Panc1 (cell line): ENCODE measurements around the gene KIF4B. TPM values are rescaled to one million over a fixed set of nuclear protein-coding genes. Genes with fewer than 3 reads are reported as not detected.

Source experiments
- ATAC-seq: fragments of 200-7000 bp; cut with Tn5 transposase; 2 replicates; pipeline ENCODE4 v1.9.1; 2020; ENCODE audit warnings: mild to moderate bottlenecking, moderate library complexity
- BruUV-seq: library from RNA; stranded (reverse); fragments of 400-500 nt; replicated peaks from 2 replicates; lab custom pipeline; 2021; lab: Mats Ljungman, UMichigan
- CTCF ChIA-PET: fragments of 300-600 bp; sonication (Branson Sonifier 250); formaldehyde crosslinking; loops from one replicate; lab custom pipeline; 2022; ENCODE audit warnings: antibody characterized with exemption; lab: Charles Lee
- POLR2A ChIA-PET: fragments of 300-600 bp; sonication (Branson Sonifier 250); formaldehyde crosslinking; loops from one replicate; lab custom pipeline; 2022; ENCODE audit warnings: antibody characterized with exemption; lab: Charles Lee
- DNase-seq: peaks from one replicate; pipeline ENCODE4 v3.0.0-alpha.2; 2010; ENCODE audit warnings: low read depth, low spot score
- H3K27ac ChIP-seq: 2 replicates; pipeline ENCODE4 v1.5.1; 2011; ENCODE audit warnings: mild to moderate bottlenecking, low read length, inconsistent platforms
- H3K27me3 ChIP-seq: fragments of 200-500 bp; sonication (Bioruptor generic); 2 replicates; pipeline ENCODE4 v1.6.0; 2014; ENCODE audit warnings: low read length, inconsistent platforms; ENCODE audit not compliant: control insufficient read depth, insufficient read depth
- H3K36me3 ChIP-seq: fragments of 200-500 bp; sonication (Bioruptor generic); 2 replicates; pipeline ENCODE4 v1.5.1; 2014; ENCODE audit warnings: inconsistent platforms, mild to moderate bottlenecking, low read length, moderate library complexity; ENCODE audit not compliant: control insufficient read depth, insufficient read depth
- H3K4me1 ChIP-seq: 2 replicates; pipeline ENCODE4 v1.5.1; 2011; ENCODE audit warnings: inconsistent platforms, mild to moderate bottlenecking, low read length, moderate library complexity; ENCODE audit not compliant: control insufficient read depth, insufficient read depth
- H3K4me3 ChIP-seq, 2 experiments: 2 replicates each; pipeline ENCODE4 v1.5.1; 2011 to 2012; ENCODE audit warnings: low read depth in 2 of 2, low read length in 2 of 2, mild to moderate bottlenecking in 2 of 2, inconsistent platforms in 1 of 2, moderate library complexity in 1 of 2
- H3K9me3 ChIP-seq: fragments of 200-500 bp; sonication (Bioruptor generic); 2 replicates; pipeline ENCODE4 v1.5.1; 2014; ENCODE audit warnings: low read depth, mild to moderate bottlenecking, inconsistent platforms, low read length, moderate library complexity; ENCODE audit not compliant: control insufficient read depth, insufficient read depth
- POLR2AphosphoS5 ChIP-seq: IDR thresholded peaks from 2 replicates; pipeline ENCODE4 v1.6.1; 2012; ENCODE audit warnings: mild to moderate bottlenecking, low read depth, low read length, moderate library complexity
- SIN3A ChIP-seq: IDR thresholded peaks from 2 replicates; pipeline ENCODE4 v1.6.1; 2012; ENCODE audit warnings: low read depth, mild to moderate bottlenecking, low read length, moderate library complexity, borderline replicate concordance; ENCODE audit not compliant: insufficient read depth
- TCF7L2 ChIP-seq: IDR thresholded peaks from 2 replicates; pipeline ENCODE4 v1.6.1; 2011; ENCODE audit warnings: mild to moderate bottlenecking, low read depth, low read length, inconsistent platforms
- in situ Hi-C: cut with HindIII; loops from 2 replicates; pipeline ENCODE4 v1.10.0; 2016; ENCODE audit warnings: low sequenced_read_pairs, low pct_unique_long_range_greater_than_20kb
- intact Hi-C: fragments of 100-400 bp; cut with micrococcal nuclease; formaldehyde crosslinking; loops from one replicate; pipeline ENCODE4 v1.10.0; 2022; ENCODE audit not compliant: unreplicated experiment
- total RNA-seq: library from RNA; stranded (reverse); gene quantifications from one replicate; pipeline ENCODE4 v1.2.1, GENCODE V29; 2021; ENCODE audit not compliant: unreplicated experiment
- TF ChIP-seq, protein P1 (sequence below), 2 experiments: IDR thresholded peaks; 2 replicates each; pipeline ENCODE4 v1.6.1; 2011 to 2012; ENCODE audit warnings: low read depth in 2 of 2, control low read depth in 1 of 2, low read length in 1 of 2, mild to moderate bottlenecking in 1 of 2, moderate library complexity in 1 of 2; ENCODE audit not compliant: insufficient read depth in 1 of 2
- TF ChIP-seq, protein P2 (sequence below): fragments of 450-650 bp; IDR thresholded peaks from 2 replicates; pipeline ENCODE4 v1.5.1; 2017; ENCODE audit warnings: mild to moderate bottlenecking

The KIF4B gene
- total RNA-seq, 1 experiment from 2014 or later, result 0.10 TPM

GRCh38 chr5:155010881-155011280 is 2.7 kb upstream of the KIF4B start:
- BruUV-seq, result no TSS peak
- Histone ChIP-seq H3K27ac (no peak overlapping the region), H3K36me3 (no peaks in the 10 kb centered on the region), H3K9me3 (no peaks in the 10 kb centered on the region), H3K27me3 (peaks cover 4% of the 10 kb centered on the region; the same call in 1 of the 2 replicates), H3K4me1 (no peaks in the 10 kb centered on the region), H3K4me3 (no peak overlapping the region)
- no peak for TF ChIP-seq SIN3A
- TF ChIP-seq, protein P1, sequence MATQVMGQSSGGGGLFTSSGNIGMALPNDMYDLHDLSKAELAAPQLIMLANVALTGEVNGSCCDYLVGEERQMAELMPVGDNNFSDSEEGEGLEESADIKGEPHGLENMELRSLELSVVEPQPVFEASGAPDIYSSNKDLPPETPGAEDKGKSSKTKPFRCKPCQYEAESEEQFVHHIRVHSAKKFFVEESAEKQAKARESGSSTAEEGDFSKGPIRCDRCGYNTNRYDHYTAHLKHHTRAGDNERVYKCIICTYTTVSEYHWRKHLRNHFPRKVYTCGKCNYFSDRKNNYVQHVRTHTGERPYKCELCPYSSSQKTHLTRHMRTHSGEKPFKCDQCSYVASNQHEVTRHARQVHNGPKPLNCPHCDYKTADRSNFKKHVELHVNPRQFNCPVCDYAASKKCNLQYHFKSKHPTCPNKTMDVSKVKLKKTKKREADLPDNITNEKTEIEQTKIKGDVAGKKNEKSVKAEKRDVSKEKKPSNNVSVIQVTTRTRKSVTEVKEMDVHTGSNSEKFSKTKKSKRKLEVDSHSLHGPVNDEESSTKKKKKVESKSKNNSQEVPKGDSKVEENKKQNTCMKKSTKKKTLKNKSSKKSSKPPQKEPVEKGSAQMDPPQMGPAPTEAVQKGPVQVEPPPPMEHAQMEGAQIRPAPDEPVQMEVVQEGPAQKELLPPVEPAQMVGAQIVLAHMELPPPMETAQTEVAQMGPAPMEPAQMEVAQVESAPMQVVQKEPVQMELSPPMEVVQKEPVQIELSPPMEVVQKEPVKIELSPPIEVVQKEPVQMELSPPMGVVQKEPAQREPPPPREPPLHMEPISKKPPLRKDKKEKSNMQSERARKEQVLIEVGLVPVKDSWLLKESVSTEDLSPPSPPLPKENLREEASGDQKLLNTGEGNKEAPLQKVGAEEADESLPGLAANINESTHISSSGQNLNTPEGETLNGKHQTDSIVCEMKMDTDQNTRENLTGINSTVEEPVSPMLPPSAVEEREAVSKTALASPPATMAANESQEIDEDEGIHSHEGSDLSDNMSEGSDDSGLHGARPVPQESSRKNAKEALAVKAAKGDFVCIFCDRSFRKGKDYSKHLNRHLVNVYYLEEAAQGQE (IDR thresholded peaks at IDR 0.05; ENCODE audit: insufficient read depth in 1 of 2, low read depth in 2 of 2, low read length in 1 of 2), result no peak
- TF ChIP-seq TCF7L2, result no peak
- TF ChIP-seq, protein P2, sequence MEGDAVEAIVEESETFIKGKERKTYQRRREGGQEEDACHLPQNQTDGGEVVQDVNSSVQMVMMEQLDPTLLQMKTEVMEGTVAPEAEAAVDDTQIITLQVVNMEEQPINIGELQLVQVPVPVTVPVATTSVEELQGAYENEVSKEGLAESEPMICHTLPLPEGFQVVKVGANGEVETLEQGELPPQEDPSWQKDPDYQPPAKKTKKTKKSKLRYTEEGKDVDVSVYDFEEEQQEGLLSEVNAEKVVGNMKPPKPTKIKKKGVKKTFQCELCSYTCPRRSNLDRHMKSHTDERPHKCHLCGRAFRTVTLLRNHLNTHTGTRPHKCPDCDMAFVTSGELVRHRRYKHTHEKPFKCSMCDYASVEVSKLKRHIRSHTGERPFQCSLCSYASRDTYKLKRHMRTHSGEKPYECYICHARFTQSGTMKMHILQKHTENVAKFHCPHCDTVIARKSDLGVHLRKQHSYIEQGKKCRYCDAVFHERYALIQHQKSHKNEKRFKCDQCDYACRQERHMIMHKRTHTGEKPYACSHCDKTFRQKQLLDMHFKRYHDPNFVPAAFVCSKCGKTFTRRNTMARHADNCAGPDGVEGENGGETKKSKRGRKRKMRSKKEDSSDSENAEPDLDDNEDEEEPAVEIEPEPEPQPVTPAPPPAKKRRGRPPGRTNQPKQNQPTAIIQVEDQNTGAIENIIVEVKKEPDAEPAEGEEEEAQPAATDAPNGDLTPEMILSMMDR, result no peak
- no peak for TF ChIP-seq POLR2AphosphoS5
- DNase-seq (no peak), ATAC-seq (no peak)
- ChIA-PET CTCF (no interaction called here), POLR2A (no interaction called here)
- intact Hi-C loops, result no loop called here
- in situ Hi-C loops, result no loop called here

DNA sequence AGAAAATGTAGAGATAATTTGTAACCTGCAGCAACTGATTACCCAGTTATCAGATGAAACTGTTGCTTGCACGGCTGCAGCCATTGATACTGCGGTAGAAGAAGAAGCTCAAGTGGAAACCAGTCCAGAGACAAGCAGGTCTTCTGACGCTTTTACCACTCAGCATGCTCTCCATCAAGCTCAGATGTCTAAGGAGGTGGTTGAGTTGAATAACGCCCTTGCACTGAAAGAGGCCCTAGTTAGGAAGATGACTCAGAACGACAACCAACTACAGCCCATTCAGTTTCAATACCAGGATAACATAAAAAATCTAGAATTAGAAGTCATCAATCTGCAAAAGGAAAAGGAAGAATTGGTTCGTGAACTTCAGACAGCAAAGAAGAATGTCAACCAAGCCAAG is 1.7 kb downstream of the KIF4B start:
- H3K36me3 ChIP-seq, result no peaks in the 10 kb centered on the region
- H3K4me1 ChIP-seq, result no peaks in the 10 kb centered on the region
- ChIA-PET POLR2A (no interaction called here), CTCF (no interaction called here)
- BruUV-seq, result no TSS peak
- H3K4me3 ChIP-seq, result no peak overlapping the region
- in situ Hi-C loops, result no loop called here
- DNase-seq, result no peak
- peaks cover 4% of the 10 kb centered on the region; the same call in 1 of the 2 replicates for H3K27me3 ChIP-seq
- no peak overlapping the region for H3K27ac ChIP-seq
- H3K9me3 ChIP-seq, result no peaks in the 10 kb centered on the region
- no peak for ATAC-seq
- TF ChIP-seq, protein P1 (IDR thresholded peaks at IDR 0.05; ENCODE audit: insufficient read depth in 1 of 2, low read depth in 2 of 2, low read length in 1 of 2), result no peak
- TF ChIP-seq POLR2AphosphoS5 (no peak), TCF7L2 (no peak), SIN3A (no peak)
- TF ChIP-seq, protein P2, result no peak
- intact Hi-C loops, result no loop called here
